ENCODE results near the gene SLC7A1.

SLC7A1 gene

DNA sequence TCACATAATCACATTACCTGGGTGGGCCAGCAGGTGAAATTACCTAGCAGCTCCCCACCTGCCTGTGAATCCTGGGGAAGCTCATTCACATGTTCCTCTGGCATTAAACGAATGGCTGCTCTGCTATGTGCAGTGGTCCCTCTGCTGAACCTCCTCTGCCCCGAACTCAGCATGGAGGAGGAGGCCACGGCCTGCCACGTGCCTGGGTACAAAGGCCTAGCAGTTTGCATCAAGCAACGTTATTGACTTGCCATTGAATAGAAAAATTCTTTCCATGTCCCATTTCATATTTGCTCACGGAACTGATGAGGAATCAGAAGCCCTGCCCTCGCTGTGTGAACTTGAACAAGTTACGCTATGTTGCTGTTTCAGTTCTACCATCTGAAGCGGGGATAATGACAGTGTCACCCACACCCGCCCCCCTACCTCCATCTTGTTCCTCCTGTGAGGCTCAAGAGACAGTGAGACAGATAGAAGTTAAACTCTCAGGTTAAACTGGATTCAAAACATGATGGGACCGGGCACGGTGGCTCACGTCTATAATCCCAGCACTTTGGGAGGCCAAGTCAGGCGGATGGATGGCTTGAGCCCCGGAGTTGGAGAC, 25.3 kb downstream of the SLC7A1 start:
- H3K4me3 ChIP-seq (replicated peaks; ENCODE audit: low read depth, low read length) = no peak overlapping the region
- no peak for DNase-seq (ENCODE audit: low read depth)
- TF ChIP-seq, protein P1, sequence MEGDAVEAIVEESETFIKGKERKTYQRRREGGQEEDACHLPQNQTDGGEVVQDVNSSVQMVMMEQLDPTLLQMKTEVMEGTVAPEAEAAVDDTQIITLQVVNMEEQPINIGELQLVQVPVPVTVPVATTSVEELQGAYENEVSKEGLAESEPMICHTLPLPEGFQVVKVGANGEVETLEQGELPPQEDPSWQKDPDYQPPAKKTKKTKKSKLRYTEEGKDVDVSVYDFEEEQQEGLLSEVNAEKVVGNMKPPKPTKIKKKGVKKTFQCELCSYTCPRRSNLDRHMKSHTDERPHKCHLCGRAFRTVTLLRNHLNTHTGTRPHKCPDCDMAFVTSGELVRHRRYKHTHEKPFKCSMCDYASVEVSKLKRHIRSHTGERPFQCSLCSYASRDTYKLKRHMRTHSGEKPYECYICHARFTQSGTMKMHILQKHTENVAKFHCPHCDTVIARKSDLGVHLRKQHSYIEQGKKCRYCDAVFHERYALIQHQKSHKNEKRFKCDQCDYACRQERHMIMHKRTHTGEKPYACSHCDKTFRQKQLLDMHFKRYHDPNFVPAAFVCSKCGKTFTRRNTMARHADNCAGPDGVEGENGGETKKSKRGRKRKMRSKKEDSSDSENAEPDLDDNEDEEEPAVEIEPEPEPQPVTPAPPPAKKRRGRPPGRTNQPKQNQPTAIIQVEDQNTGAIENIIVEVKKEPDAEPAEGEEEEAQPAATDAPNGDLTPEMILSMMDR (IDR thresholded peaks at IDR 0.05; ENCODE audit: low read length, missing control alignments) = no peak

GRCh38 chr13:29569253-29570050, 26.0 kb downstream of the SLC7A1 start:
- peak; percentile 14 for DNase-seq (ENCODE audit: low read depth)
- no peak overlapping the region for H3K4me3 ChIP-seq (replicated peaks; ENCODE audit: low read depth, low read length)
- TF ChIP-seq, protein P1 (IDR thresholded peaks at IDR 0.05; ENCODE audit: low read length, missing control alignments) = no peak

DNA sequence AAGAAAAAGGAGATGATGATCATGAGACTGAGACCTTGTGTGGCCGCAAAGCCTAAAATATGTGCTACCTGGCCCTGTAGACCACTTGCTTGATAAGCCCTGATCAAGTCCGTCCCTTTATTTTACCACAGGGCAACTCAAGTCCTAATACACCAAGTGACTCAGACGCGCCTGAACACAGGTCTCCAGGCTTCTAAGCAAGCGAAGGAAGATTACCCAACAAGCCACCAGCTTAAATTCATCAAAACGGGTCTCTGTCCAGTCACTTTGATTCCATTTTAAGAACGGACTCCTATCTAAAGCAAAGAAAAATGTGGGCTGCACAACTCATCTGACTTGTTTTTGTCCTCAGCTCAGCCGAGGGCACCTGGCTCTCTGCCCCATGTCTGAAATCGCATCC, 26.8 kb downstream of the SLC7A1 start:
- DNase-seq (ENCODE audit: low read depth) = no peak
- TF ChIP-seq, protein P1 (IDR thresholded peaks at IDR 0.05; ENCODE audit: low read length, missing control alignments) = no peak
- no peak overlapping the region for H3K4me3 ChIP-seq (replicated peaks; ENCODE audit: low read depth, low read length)

GRCh38 chr13:29567411-29567810, 28.1 kb downstream of the SLC7A1 start:
- DNase-seq (ENCODE audit: low read depth) = no peak
- H3K4me3 ChIP-seq (replicated peaks; ENCODE audit: low read depth, low read length) = no peak overlapping the region
- TF ChIP-seq, protein P1 (IDR thresholded peaks at IDR 0.05; ENCODE audit: low read length, missing control alignments) = no peak

GRCh38 chr13:29566206-29566605, 29.3 kb downstream of the SLC7A1 start:
- TF ChIP-seq, protein P1 (IDR thresholded peaks at IDR 0.05; ENCODE audit: low read length, missing control alignments) = no peak
- no peak for DNase-seq (ENCODE audit: low read depth)

DNA sequence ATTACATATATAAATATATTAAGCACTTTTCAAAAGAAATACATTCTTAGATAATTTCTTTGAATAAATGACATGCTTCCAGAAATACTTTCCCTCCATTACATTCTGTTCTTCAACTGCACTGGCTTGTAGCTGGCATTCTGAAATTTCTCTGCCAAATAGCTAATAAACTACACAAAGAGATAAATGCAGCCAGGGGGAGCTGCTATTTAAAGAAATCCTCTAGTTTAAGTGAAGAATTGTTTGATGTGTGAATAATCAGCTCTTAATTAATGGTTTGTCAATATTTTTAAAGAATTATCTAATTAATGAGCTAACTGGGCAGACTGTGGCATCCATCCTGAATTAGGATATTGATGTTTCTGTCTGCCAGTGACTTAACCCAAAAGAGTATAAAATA, 30.7 kb downstream of the SLC7A1 start:
- TF ChIP-seq, protein P1 (IDR thresholded peaks at IDR 0.05; ENCODE audit: low read length, missing control alignments) = no peak
- H3K4me3 ChIP-seq (replicated peaks; ENCODE audit: low read depth, low read length) = no peak overlapping the region
- no peak for DNase-seq (ENCODE audit: low read depth)

More at GRCh38 chr13:29566206-29566605, 29.3 kb downstream of the SLC7A1 start:
- H3K4me3 ChIP-seq (replicated peaks; ENCODE audit: low read depth, low read length) = no peak overlapping the region
